HG03159 (cell line): ENCODE data around the gene NFKB1.
A peak's percentile ranks its signal among the peaks of the same experiment; 100 is the strongest.
"Not testable (repeated sequence)": the region's sequence is repeated elsewhere in the genome, so short reads cannot be mapped to it uniquely, and the experiment has no call there.

Experiments used
- ATAC-seq: cut with Tn5 transposase; IDR thresholded peaks from one replicate; pipeline ENCODE4 v1.9.1; 2021; ENCODE audit warnings: mild to moderate bottlenecking, moderate library complexity; ENCODE audit not compliant: unreplicated experiment

The NFKB1 gene

DNA sequence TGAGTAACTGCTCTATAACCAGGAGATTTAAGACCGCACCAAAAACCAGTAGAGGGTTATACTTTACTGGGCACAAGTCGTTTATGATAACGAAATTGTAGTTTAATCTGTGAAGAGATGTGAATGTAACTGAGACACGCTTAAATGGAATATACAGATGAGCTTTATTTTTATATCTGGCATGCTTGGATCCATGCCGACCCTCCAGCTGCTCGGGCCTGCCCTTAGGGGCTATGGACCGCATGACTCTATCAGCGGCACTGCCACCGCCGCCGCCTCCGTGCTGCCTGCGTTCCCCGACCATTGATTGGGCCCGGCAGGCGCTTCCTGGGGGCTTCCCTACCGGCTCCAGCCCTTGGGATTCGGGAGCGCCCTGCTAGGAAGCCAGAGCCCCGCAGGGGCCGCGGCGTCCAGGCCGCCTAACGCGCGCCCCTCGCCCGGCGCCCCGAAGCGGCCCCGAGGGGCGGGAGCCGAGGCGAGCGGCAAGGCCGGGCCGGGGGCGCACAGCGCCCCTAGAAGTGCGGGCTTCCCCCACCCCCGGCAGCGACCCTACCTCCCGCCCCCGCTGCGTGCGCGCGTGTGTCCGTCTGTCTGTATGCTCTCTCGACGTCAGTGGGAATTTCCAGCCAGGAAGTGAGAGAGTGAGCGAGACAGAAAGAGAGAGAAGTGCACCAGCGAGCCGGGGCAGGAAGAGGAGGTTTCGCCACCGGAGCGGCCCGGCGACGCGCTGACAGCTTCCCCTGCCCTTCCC lies at the start of gene NFKB1:
TSS of gene NFKB1 (plus strand) at position 664 of the 751 bp plus-strand sequence. CDS start 24,160 bp downstream, outside the sequence.
- ATAC-seq = peak; percentile 55

- ATAC-seq = no peak
Measured at GRCh38 chr4:102452854-102453253, 48.3 kb upstream of the NFKB1 start.

DNA sequence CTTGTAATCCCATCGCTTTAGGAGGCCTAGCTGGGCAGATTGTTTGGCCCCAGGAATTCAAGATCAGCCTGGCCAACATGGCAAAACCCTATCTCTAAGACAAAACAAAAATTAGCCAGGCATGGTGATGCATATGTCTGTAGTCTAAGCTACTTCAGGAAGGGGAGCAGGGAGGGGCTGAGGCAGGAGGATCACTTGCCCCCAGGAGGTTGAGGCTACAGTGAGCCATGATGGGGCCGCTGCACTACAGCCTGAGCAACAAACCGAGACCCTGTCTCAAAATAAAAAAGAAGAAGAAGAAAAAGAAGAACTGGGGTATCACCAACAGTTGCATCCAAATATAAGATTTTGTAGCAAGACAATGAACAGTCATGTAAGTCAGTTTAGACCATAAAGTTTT lies 47.3 kb upstream of the NFKB1 start:
- ATAC-seq = no peak

GRCh38 chr4:102454268-102454667 lies 46.9 kb upstream of the NFKB1 start:
- ATAC-seq = no peak

DNA sequence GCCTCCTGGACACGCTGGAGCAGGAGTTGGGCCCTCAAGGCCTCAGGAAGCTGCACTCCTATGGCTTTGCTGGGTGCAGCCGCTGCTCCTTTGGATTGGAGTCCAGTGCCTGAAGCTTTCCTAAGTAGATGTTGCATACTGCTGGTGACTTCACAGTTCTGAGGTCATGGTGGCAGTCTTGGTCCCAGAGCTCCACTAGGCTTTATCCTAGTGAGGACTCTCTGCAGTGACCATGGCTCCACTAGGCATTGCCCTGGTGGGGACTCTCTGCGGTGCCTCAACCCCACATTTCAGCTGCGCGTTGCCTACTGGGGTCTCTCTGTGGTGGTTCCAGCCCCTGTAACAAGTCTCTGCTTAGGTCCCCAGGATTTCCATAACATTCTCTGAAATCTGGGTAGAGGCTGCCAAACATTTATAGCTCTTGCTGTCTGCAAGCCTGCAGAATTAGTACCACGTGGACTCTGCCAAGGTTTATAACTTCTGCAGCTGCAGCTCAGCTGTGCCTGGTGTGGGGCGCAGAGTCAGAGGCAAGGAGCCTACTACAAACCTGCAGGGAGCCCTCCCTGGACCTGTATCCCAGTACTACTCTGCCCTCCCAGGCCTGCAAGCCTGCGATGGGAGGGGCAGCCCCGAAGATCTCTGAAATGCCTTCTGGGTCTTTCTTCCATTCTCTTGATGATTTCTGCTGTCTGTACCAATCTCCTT lies 46.0 kb upstream of the NFKB1 start:
- no peak for ATAC-seq

GRCh38 chr4:102455750-102456149 lies 45.4 kb upstream of the NFKB1 start:
- ATAC-seq = no peak

- ATAC-seq = no peak
Measured at GRCh38 chr4:102466298-102466697, 34.9 kb upstream of the NFKB1 start.

DNA sequence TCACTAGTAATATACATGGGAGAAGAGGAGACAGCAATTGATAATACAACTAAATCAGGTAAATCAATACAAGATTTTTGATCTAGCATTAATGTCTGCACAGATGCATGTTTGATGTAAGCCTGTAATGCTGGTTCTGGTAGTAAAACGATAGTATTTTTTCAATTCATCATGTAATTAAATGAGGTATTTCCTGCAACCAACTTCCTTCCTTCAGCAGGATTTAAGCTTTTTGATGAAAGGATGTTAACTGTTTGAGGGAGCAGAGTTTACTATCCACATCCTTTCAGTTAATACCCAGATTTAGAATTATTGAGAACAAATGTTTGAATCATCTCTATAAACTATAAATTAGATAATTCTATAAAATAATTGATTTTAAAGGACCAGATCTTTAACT lies 31.4 kb upstream of the NFKB1 start:
- ATAC-seq = no peak

- no peak for ATAC-seq
Measured at GRCh38 chr4:102472441-102473013, 28.6 kb upstream of the NFKB1 start.

DNA sequence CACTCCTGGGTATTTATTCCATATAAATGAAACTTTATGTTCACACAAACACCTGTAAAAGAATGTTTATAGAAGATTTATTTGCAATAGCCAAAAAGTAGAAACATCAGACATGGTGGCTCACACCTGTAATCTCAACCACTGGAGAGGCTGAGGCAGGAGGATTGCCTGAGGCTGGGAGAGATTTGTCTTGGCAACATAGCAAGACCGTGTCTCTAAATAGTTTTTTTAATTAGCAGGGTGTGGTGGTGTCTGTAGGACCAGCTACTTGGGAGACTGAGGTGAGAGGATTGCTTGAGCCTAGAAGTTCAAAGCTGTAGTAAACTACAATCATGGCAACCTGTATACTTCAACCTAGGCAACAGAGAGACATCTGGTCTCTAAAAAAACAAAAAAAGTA lies 27.7 kb upstream of the NFKB1 start:
- ATAC-seq = no peak

GRCh38 chr4:102474736-102475504 lies 26.2 kb upstream of the NFKB1 start:
- no peak for ATAC-seq

DNA sequence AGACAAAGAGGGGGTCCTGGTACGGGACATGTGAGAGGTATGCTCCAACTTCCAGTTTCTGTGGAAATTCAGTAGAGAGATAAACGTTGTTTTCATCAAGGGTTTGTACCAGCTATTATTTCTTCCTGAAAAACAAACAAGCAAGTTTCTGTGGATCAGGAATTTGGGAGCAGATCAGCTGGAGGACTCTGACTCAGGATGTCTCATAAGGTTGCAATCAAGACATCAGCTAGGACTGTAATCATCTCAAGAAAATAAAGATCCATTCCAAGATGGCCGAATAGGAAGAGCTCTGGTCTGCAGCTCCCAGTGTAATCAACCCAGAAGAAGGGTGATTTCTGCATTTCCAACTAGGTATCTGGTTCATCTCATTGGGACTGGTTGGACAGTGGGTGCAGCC lies 23.5 kb upstream of the NFKB1 start:
- ATAC-seq = no peak

- ATAC-seq = no peak
Measured at GRCh38 chr4:102478186-102478585, 23.0 kb upstream of the NFKB1 start.

GRCh38 chr4:102479832-102480231 lies 21.3 kb upstream of the NFKB1 start:
- not testable (repeated sequence) for ATAC-seq

DNA sequence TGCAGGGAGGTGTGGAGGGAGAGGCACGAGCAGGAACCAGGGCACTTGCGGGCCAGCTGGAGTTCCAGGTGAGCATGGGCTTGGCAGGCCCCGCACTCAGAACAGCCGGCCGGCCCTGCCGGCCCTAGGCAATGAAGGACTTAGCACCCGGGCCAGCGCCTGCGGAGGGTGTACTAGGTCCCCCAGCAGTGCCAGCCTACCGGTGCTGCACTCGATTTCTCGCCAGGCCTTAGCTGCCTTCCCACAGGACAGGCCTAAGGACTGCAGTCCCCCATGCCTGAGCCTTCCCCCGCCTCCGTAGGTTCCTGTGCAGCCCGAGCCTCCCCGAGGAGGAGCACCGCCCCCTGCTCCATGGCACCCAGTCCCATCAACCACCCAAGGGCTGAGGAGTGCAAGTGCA lies 18.0 kb upstream of the NFKB1 start:
- no peak for ATAC-seq

- not testable (repeated sequence) for ATAC-seq
Measured at GRCh38 chr4:102483990-102484692, 17.0 kb upstream of the NFKB1 start.

- no peak for ATAC-seq
Measured at GRCh38 chr4:102492531-102493241, 8.5 kb upstream of the NFKB1 start.

- ATAC-seq = no peak
Measured at GRCh38 chr4:102493257-102493656, 7.9 kb upstream of the NFKB1 start.

DNA sequence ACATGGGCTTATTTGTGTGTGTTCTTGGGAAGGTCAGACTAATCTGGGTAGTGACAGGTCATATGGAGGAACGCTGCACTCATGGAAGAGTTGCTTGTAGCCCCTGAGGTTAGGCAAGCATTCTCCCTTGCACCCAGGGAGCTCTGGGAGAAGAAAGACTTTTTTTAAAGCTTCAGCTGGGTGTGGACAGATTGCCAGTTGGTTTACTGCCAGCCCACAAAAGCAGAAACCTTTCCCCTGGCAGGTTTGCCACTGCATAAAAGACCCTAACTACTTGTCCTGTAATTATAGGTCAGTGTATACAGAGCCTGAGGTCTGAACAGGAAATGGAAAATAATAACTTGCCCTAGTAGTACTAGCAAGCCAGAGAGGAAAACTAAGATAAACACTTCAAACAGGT lies 7.4 kb upstream of the NFKB1 start:
- ATAC-seq = no peak

DNA sequence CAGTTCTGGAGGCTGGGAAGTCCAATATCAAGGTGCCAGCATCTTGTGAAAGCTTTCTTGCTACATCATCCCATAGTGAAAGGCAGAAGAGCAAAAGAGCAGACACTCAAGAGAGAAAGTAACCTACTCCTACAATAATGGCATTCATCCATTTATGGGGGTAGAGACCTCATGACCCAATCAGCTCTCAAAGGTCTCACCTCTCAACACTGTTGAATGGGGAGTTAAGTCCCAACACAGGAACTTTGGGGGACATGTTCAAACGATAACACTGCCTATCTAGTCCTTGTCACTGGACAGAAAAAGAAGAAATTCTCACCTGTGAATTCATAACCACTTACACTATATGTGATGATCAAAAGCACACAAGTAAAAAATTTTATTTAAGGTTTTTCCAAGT lies 6.6 kb upstream of the NFKB1 start:
- ATAC-seq = no peak
